ENCODE results near the gene CDH22.

The CDH22 gene

GRCh38 chr20:46265539-46265938, 42.8 kb downstream of the CDH22 start:
- no peak for DNase-seq

- DNase-seq: no peak
These were observed 43.7 kb downstream of the CDH22 start for GRCh38 chr20:46264391-46265266.

- DNase-seq: peak; percentile 15
These were observed 46.6 kb downstream of the CDH22 start for GRCh38 chr20:46261456-46262253.

GRCh38 chr20:46260936-46261454, 47.3 kb downstream of the CDH22 start:
- DNase-seq: no peak

GRCh38 chr20:46260480-46260879, 47.8 kb downstream of the CDH22 start:
- no peak for DNase-seq

GRCh38 chr20:46259260-46259859, 48.9 kb downstream of the CDH22 start:
- no peak for DNase-seq

GRCh38 chr20:46257887-46258286, 50.4 kb downstream of the CDH22 start:
- no peak for DNase-seq

GRCh38 chr20:46256293-46256692, 52.0 kb downstream of the CDH22 start:
- DNase-seq: no peak

GRCh38 chr20:46255440-46256104, 52.7 kb downstream of the CDH22 start:
- peak; percentile 80 for DNase-seq

GRCh38 chr20:46253391-46253790, 54.9 kb downstream of the CDH22 start:
- DNase-seq: peak; percentile 14

GRCh38 chr20:46252352-46253091, 55.8 kb downstream of the CDH22 start:
- DNase-seq: no peak

- no peak for DNase-seq
These were observed 57.1 kb downstream of the CDH22 start for GRCh38 chr20:46251211-46251673.

GRCh38 chr20:46250772-46251171, 57.5 kb downstream of the CDH22 start:
- DNase-seq: no peak

GRCh38 chr20:46249671-46250070, 58.6 kb downstream of the CDH22 start:
- no peak for DNase-seq

- DNase-seq: peak; percentile 29
These were observed 61.7 kb downstream of the CDH22 start for GRCh38 chr20:46246559-46246958.

- DNase-seq: no peak
These were observed 64.3 kb downstream of the CDH22 start for GRCh38 chr20:46243707-46244628.

- no peak for DNase-seq
These were observed 65.9 kb downstream of the CDH22 start for GRCh38 chr20:46242390-46242789.

GRCh38 chr20:46240881-46241280, 67.4 kb downstream of the CDH22 start:
- DNase-seq: no peak

GRCh38 chr20:46240065-46240464, 68.2 kb downstream of the CDH22 start:
- DNase-seq: no peak

GRCh38 chr20:46237736-46238135, 70.6 kb downstream of the CDH22 start:
- DNase-seq: no peak

GRCh38 chr20:46237227-46237626, 71.1 kb downstream of the CDH22 start:
- DNase-seq: no peak

Data from NCI-H1092 (cell line).